Endothelial cell (in vitro differentiated cells): ENCODE results near the gene ALKBH5. TPM values are rescaled to one million over a fixed set of nuclear protein-coding genes. Genes with fewer than 3 reads are reported as not detected.

ENCODE experiments used
- DNase-seq: peaks from one replicate; pipeline ENCODE4 v3.0.0; 2021; ENCODE audit warnings: low spot score
- H3K27ac Mint-ChIP-seq: one replicate; pipeline ENCODE4 v1.8.0; 2021; ENCODE audit warnings: mixed read lengths, inconsistent platforms; ENCODE audit not compliant: unreplicated experiment
- H3K27me3 Mint-ChIP-seq: one replicate; pipeline ENCODE4 v1.8.0; 2021; ENCODE audit warnings: mild to moderate bottlenecking, moderate library complexity, mixed read lengths, inconsistent platforms; ENCODE audit not compliant: unreplicated experiment
- H3K36me3 Mint-ChIP-seq: one replicate; pipeline ENCODE4 v1.8.0; 2021; ENCODE audit warnings: mild to moderate bottlenecking, low read depth, mixed read lengths, inconsistent platforms; ENCODE audit not compliant: unreplicated experiment
- H3K4me1 Mint-ChIP-seq: one replicate; pipeline ENCODE4 v1.8.0; 2021; ENCODE audit warnings: mild to moderate bottlenecking, mixed read lengths, inconsistent platforms; ENCODE audit not compliant: unreplicated experiment
- H3K4me3 Mint-ChIP-seq: one replicate; pipeline ENCODE4 v1.8.0; 2021; ENCODE audit warnings: mild to moderate bottlenecking, mixed read lengths, inconsistent platforms; ENCODE audit not compliant: unreplicated experiment
- H3K9me3 Mint-ChIP-seq: one replicate; pipeline ENCODE4 v1.8.0; 2021; ENCODE audit warnings: mixed read lengths, inconsistent platforms; ENCODE audit not compliant: unreplicated experiment
- total RNA-seq: library from RNA; stranded (reverse); fragmentation: NEBNext Ultra II Directional; extraction: Animal tissue kit (Norgen Biotek cat#: 25700); gene quantifications from one replicate; pipeline ENCODE4 v1.2.1, GENCODE V29; 2021; ENCODE audit not compliant: unreplicated experiment
- TF ChIP-seq, protein P1 (sequence below): fragments of 200-600 bp; sonication (generic); IDR thresholded peaks from one replicate; pipeline ENCODE4 v1.5.0; 2021; ENCODE audit warnings: antibody characterized with exemption; ENCODE audit not compliant: unreplicated experiment

Gene ALKBH5
- total RNA-seq, 1 donor from 2014 or later: 55.3 TPM

DNA sequence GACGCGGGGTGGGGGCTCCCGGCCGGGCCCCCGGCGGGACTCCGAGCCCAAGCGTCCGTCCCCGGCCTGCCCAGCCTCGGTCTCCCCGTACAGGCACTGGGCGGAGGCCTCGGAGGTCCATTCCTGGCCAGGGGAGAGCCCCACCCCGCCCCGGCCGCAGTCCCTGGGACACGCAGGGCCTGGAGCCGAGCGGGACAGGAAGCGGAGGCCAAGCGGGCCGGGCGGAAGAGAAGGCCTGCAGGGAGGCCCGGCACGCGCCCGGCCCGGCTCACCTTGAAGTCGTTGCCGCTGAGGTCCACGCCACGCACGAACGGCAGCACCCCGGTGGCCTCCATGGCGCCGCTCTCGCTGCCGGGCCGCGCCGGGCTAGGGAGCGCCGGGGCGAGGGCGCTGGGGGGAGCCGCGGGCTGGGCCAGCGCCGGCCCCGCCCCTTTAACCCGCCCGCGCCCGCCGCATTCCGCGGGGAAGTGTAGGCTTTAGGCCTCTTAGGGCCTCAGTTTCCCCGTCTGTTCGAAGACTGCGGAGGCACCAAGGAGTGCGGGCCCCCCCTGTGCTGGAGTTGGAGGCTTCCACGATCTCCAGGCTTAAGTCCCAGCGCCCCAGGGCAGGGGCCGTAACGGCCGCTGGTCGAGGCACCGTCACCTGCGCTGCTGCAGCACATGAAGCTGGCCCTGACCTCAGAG is 74.9 kb downstream of the ALKBH5 start, which contains the start of gene FLII:
Gene FLII (minus strand): TSS at position 383 of the 683 bp plus-strand sequence. CDS start 48 bp downstream, at position 335.
- H3K27me3 Mint-ChIP-seq: peaks cover 12% of the 10 kb centered on the region
- peaks cover 4% of the 10 kb centered on the region for H3K36me3 Mint-ChIP-seq

More for the DNA sequence above, 74.9 kb downstream of the ALKBH5 start, which contains the start of gene FLII:
- TF ChIP-seq, protein P1, sequence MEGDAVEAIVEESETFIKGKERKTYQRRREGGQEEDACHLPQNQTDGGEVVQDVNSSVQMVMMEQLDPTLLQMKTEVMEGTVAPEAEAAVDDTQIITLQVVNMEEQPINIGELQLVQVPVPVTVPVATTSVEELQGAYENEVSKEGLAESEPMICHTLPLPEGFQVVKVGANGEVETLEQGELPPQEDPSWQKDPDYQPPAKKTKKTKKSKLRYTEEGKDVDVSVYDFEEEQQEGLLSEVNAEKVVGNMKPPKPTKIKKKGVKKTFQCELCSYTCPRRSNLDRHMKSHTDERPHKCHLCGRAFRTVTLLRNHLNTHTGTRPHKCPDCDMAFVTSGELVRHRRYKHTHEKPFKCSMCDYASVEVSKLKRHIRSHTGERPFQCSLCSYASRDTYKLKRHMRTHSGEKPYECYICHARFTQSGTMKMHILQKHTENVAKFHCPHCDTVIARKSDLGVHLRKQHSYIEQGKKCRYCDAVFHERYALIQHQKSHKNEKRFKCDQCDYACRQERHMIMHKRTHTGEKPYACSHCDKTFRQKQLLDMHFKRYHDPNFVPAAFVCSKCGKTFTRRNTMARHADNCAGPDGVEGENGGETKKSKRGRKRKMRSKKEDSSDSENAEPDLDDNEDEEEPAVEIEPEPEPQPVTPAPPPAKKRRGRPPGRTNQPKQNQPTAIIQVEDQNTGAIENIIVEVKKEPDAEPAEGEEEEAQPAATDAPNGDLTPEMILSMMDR: no peak
- H3K9me3 Mint-ChIP-seq: no peaks in the 10 kb centered on the region
- H3K27ac Mint-ChIP-seq: peak within 1 kb of the TSS; percentile 89
- H3K4me1 Mint-ChIP-seq: peaks cover 15% of the 10 kb centered on the region
- DNase-seq: peak; percentile 50
- H3K4me3 Mint-ChIP-seq: peak within 1 kb of the TSS; percentile 97

Other genes with a start within 250 kb of the ALKBH5 start
- gene TOM1L2, start 211.4 kb upstream of the ALKBH5 start, total RNA-seq: 26.9 TPM
- 4.3 TPM for gene DRC3, start 211.0 kb upstream of the ALKBH5 start, total RNA-seq
- gene ATPAF2, start 144.7 kb upstream of the ALKBH5 start, total RNA-seq: 24.7 TPM
- 15.5 TPM for gene GID4, start 144.4 kb upstream of the ALKBH5 start, total RNA-seq
- gene DRG2, start 95.9 kb upstream of the ALKBH5 start, total RNA-seq: 38.3 TPM
- 1.6 TPM for gene MYO15A, start 75.1 kb upstream of the ALKBH5 start, total RNA-seq
- gene LLGL1, start 41.8 kb downstream of the ALKBH5 start, total RNA-seq: 57.2 TPM
- 355 TPM for gene FLII, start 74.9 kb downstream of the ALKBH5 start, total RNA-seq
- 11.6 TPM for gene MIEF2, start 76.8 kb downstream of the ALKBH5 start, total RNA-seq
- gene TOP3A, start 131.2 kb downstream of the ALKBH5 start, total RNA-seq: 39.2 TPM
- gene SMCR8, start 131.5 kb downstream of the ALKBH5 start, total RNA-seq: 21.3 TPM
- gene SHMT1, start 179.7 kb downstream of the ALKBH5 start, total RNA-seq: 18.9 TPM
- gene EVPLL, start 193.9 kb downstream of the ALKBH5 start, total RNA-seq: not detected